ENCODE results near the gene ZNF415. TPM values are rescaled to one million over a fixed set of nuclear protein-coding genes. Genes with fewer than 3 reads are reported as not detected.

ZNF415 gene
- total RNA-seq, result under 1 TPM; 0.33 to 0.46 (median 0.45) TPM

DNA sequence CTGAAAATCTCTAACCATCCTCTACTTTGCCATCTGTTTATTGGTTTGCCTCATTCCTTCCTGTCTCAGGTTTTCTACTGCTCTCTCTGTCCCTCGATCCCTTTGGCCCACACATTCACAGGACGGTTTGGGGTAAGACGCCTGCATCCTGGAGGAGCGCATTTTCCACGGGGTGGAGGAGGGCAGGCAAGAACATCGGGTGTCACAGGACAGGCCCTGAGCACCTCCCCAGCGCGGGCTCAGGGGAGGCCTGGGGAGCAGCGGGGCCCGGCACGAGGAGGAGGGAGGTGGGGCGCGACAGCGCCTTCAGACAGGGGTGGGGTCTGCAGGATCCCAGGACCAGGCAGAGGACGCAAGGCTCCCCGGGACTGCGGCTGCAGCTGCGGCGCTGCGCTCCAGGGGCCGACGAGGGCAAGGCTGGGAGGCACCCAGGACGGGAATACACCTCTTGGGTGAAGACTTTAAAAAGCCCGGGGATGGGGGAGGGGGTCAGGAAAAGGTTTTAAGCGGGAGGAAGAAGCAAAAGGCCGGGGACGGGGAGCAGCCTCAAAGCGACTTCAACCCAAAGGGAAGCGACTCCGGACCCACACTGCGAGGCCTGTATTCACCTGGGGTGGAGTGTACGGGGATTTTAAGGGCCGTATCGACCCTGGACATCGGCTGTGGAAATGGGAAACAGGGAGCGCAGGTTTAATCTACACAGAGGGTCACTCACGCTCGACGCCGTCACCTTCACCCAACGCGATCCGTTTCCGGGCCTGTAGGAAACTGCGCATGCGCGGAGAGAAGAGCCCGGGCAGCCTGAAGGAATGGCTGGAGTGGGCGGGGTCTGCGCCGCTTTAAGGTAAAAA, at the start of gene ZNF415:
ZNF415 (minus strand) TSS at position 770 of the 851 bp plus-strand sequence. CDS start 10,234 bp downstream, outside the sequence.
- peaks cover 44% of the 10 kb centered on the region for H3K9me3 Mint-ChIP-seq
- H3K27me3 Mint-ChIP-seq (ENCODE audit: low read depth), result peaks cover 12% of the 10 kb centered on the region
- peak within 1 kb of the TSS; percentile 58 for H3K4me3 Mint-ChIP-seq
- H3K4me1 Mint-ChIP-seq (ENCODE audit: low read depth), result peaks cover 8% of the 10 kb centered on the region
- peaks cover 7% of the 10 kb centered on the region for H3K36me3 Mint-ChIP-seq (ENCODE audit: insufficient read depth)
- ATAC-seq (no peak), DNase-seq (peak; percentile 17)

DNA sequence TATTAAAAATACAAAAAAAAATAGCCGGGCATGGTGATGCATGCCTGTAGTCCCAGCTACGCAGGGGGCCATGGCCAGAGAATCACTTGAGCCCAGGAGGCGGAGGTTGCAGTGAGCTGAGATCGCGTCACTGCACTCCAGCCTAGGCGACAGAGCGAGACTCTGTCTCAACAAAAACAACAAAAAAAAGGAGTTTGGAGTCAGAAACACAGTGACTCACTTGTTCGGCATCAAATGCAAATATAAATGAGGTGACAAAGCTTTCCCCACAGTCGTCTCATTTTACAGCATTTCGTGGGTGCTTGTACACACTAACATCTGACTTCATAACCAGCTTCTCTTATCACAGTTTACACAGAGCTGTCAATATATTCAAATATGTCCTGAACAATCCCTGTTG, 49.5 kb upstream of the ZNF415 start:
- DNase-seq, result no peak
- ATAC-seq, result no peak
- no peaks in the 10 kb centered on the region for H3K27me3 Mint-ChIP-seq (ENCODE audit: low read depth)
- H3K36me3 Mint-ChIP-seq (ENCODE audit: insufficient read depth), result peaks cover 19% of the 10 kb centered on the region
- peaks cover 2% of the 10 kb centered on the region for H3K4me1 Mint-ChIP-seq (ENCODE audit: low read depth)
- H3K4me3 Mint-ChIP-seq, result no peak overlapping the region
- H3K9me3 Mint-ChIP-seq, result peaks cover 25% of the 10 kb centered on the region

DNA sequence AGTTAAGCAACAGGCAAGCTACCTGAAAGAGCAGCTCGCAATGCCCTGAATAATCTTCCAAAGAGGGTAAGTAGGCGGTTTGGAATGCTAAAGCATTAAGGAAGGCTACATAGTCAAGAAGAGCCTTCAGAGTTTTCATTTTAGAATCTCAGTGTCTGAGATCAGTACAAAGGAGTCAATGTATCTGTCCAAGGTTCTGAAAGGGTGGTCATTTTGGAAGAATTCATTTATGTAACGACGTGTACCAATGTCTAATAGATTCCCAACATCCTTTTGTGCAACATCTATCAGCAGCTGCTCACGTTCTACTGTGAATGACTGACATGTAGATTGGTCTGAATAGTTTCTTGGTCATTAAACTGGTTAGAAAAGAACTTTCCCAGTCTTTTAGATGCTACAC, 45.3 kb upstream of the ZNF415 start:
- Mint-ChIP-seq H3K36me3 (ENCODE audit: insufficient read depth) (peaks cover 31% of the 10 kb centered on the region), H3K4me3 (no peak overlapping the region), H3K9me3 (peaks cover 39% of the 10 kb centered on the region), H3K27me3 (ENCODE audit: low read depth) (peaks cover 2% of the 10 kb centered on the region), H3K4me1 (ENCODE audit: low read depth) (no peaks in the 10 kb centered on the region)
- DNase-seq (no peak), ATAC-seq (no peak)

DNA sequence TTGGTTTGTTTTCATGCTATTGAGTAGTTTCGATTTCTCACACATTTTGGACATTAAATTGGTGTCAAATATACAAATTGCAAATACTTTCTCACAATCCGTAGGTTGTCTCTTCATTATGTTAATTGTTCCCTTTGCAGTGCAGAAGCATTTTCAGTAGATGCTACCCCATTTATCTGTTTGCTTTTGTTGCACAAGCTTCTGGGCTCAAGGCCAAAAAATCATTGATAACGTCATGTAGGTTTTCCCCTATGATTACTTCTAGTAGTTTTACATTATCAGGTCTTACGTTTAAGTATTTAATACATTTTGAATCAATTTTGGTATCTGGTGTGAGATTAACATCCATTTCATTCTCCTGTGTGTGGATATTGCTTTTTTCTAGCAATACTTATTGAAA, 40.2 kb upstream of the ZNF415 start:
- Mint-ChIP-seq H3K9me3 (peaks cover 47% of the 10 kb centered on the region), H3K36me3 (ENCODE audit: insufficient read depth) (peaks cover 15% of the 10 kb centered on the region), H3K4me1 (ENCODE audit: low read depth) (no peaks in the 10 kb centered on the region), H3K27me3 (ENCODE audit: low read depth) (peaks cover 2% of the 10 kb centered on the region), H3K4me3 (no peak overlapping the region)
- DNase-seq (no peak), ATAC-seq (no peak)

DNA sequence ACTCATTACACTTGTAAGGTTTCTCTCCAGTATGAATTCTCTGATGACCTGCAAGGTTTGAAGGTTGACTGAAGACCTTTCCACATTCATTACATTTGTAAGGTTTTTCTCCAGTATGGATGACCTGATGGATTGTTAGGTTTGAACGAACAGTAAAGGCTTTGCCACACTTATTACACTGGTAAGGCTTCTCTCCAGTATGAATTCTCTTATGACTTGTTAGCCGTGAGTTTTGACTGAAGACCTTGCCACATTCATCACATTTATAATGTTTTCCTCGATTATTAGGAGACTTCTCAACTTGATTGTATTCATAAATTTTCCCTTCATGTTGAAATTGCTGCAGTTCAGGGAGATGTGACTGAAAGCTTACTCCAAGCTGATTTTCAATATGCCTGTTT, 33.0 kb upstream of the ZNF415 start:
- no peak for ATAC-seq
- Mint-ChIP-seq H3K4me3 (no peak overlapping the region), H3K4me1 (ENCODE audit: low read depth) (no peaks in the 10 kb centered on the region), H3K27me3 (ENCODE audit: low read depth) (no peaks in the 10 kb centered on the region), H3K36me3 (ENCODE audit: insufficient read depth) (peaks cover 12% of the 10 kb centered on the region), H3K9me3 (peaks cover 53% of the 10 kb centered on the region)
- DNase-seq, result no peak

DNA sequence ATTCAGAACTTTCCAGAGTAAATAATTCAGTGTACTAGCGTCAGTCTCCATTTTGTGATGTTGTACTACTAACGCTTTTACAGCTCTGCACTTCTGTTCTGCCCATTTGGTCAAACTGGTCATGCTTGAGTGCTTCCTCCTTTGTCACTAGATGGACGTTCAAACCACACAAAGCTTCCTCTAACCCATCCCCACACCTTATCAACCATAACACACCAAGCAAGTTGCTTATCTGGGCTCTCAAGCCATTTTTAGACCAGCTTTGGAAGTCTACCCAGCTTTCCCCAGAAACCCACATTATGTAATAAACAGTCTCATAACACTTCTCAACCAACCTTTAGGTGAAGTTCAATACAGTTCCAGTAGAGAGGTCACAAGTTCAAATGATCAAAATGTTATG, 28.4 kb upstream of the ZNF415 start:
- peaks cover 2% of the 10 kb centered on the region for H3K27me3 Mint-ChIP-seq (ENCODE audit: low read depth)
- DNase-seq (no peak), ATAC-seq (no peak)
- peaks cover 13% of the 10 kb centered on the region for H3K4me1 Mint-ChIP-seq (ENCODE audit: low read depth)
- H3K9me3 Mint-ChIP-seq, result peaks cover 49% of the 10 kb centered on the region
- H3K4me3 Mint-ChIP-seq, result no peak overlapping the region
- H3K36me3 Mint-ChIP-seq (ENCODE audit: insufficient read depth), result peaks cover 23% of the 10 kb centered on the region

DNA sequence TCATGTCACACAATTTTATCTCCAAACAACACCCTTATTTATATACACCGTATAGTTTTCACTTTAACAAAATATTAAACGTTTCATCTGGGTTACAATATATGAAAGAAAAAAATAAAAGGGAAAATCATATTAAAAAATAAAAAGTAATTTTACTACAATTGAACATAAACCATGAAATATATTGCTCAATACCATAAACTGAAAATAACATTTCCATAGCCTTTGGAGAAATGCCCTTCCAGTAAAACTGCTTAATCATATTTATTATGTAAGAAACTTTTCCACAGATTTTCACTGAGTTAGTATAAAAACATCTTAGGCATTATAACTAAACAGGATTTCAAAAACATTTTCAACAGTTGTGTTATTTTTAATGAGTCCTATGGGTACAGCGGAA, 27.6 kb upstream of the ZNF415 start:
- no peak overlapping the region for H3K4me3 Mint-ChIP-seq
- H3K27me3 Mint-ChIP-seq (ENCODE audit: low read depth), result peaks cover 2% of the 10 kb centered on the region
- peaks cover 13% of the 10 kb centered on the region for H3K4me1 Mint-ChIP-seq (ENCODE audit: low read depth)
- DNase-seq, result no peak
- H3K36me3 Mint-ChIP-seq (ENCODE audit: insufficient read depth), result peaks cover 16% of the 10 kb centered on the region
- peaks cover 41% of the 10 kb centered on the region for H3K9me3 Mint-ChIP-seq
- no peak for ATAC-seq

DNA sequence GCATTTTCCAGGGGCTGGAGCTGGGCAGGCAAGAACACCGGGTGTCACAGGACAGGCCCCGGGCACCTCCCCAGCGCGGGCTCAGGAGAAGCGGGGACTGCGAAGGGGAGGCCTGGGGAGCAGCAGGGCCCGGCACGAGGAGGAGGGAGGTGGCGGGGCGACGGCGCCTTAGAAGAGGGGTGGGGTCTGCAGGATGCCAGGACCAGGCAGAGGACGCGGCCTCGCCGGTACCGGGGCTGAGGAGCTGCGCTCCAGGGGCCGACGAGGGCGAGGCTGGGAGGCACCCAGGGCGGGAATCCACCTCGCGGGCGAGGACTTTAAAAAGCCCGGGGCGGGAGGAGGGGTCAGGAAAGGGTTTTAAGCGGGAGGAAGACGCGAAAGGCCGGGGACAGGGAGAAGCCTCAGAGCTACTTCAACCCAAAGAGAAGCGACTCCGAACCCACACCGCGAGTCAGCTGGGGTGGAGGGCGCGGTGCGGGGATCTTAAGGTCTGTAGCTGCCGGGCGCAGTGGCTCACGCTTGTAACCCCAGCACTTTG, 25.5 kb upstream of the ZNF415 start:
- Mint-ChIP-seq H3K36me3 (ENCODE audit: insufficient read depth) (peaks cover 30% of the 10 kb centered on the region), H3K4me1 (ENCODE audit: low read depth) (peaks cover 17% of the 10 kb centered on the region), H3K9me3 (peaks cover 39% of the 10 kb centered on the region), H3K4me3 (peak overlapping the region; percentile 83), H3K27me3 (ENCODE audit: low read depth) (peaks cover 2% of the 10 kb centered on the region)
- DNase-seq (peak; percentile 18), ATAC-seq (peak; percentile 32 to 37)

DNA sequence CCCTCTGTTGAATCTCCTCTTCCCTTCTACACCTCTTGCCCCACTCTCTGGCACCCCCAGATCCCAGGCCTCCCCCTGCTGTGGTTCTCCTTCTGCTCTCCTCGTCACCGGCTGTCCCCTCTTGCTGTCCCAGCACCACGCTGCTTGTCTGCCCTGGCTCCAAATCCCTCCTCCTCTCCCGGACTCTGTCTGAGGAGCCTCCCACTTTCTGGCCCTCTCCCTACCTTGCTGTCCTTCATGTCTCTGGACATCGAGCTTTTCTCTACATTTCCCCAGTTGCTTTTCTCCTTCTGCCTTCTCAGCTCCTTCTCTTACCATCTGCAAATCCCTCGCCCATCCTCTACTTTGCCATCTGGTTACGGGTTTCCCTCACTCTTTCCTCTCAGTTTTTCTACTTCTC, 24.9 kb upstream of the ZNF415 start:
- H3K9me3 Mint-ChIP-seq, result peaks cover 43% of the 10 kb centered on the region
- DNase-seq, result no peak
- no peak for ATAC-seq
- H3K27me3 Mint-ChIP-seq (ENCODE audit: low read depth), result peaks cover 2% of the 10 kb centered on the region
- H3K4me1 Mint-ChIP-seq (ENCODE audit: low read depth), result peaks cover 17% of the 10 kb centered on the region
- H3K36me3 Mint-ChIP-seq (ENCODE audit: insufficient read depth), result peaks cover 34% of the 10 kb centered on the region
- peak overlapping the region; percentile 83 for H3K4me3 Mint-ChIP-seq

DNA sequence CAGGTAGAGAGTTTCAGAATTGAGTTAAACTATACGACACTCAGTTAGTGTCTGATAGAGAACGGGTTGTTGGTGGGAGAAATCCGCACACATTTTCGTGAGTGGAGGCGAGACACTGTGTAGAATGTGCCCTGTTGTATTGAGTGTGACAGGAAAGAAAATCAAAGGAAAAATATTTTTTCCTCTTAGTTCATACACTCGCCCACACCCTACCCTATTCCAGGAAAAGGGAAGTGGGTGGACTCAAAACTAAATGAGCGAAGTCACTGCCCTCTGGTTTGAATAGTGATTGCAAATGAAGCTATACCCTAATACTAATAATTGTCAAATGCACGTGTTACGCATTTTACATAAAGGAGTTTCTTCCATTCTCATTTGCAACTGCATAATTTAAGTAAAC, 24.1 kb upstream of the ZNF415 start:
- H3K4me1 Mint-ChIP-seq (ENCODE audit: low read depth), result peaks cover 17% of the 10 kb centered on the region
- H3K9me3 Mint-ChIP-seq, result peaks cover 43% of the 10 kb centered on the region

DNA sequence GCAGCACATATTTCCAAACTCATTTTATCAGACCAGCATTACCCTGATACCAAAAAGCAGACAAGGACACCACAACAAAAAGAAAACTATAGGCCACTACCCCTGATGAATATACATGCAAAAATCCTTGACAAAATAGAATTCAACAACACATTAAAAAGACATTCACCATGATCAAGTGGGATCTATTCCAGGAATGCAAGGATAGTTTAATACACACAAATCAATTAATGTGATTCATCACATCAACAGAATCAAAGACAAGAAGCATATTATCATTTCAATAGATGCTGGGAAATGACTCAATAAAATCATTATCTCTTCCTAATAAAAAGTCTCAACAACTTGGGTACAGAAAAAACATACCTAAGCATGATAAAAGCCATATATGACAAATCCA, 14.9 kb upstream of the ZNF415 start:
- peaks cover 65% of the 10 kb centered on the region for H3K36me3 Mint-ChIP-seq (ENCODE audit: insufficient read depth)
- H3K9me3 Mint-ChIP-seq, result peaks cover 42% of the 10 kb centered on the region
- ATAC-seq, result no peak

More for the DNA sequence above, 24.1 kb upstream of the ZNF415 start:
- no peak for ATAC-seq
- Mint-ChIP-seq H3K36me3 (ENCODE audit: insufficient read depth) (peaks cover 34% of the 10 kb centered on the region), H3K4me3 (peak overlapping the region; percentile 83), H3K27me3 (ENCODE audit: low read depth) (peaks cover 2% of the 10 kb centered on the region)
- DNase-seq, result no peak

DNA sequence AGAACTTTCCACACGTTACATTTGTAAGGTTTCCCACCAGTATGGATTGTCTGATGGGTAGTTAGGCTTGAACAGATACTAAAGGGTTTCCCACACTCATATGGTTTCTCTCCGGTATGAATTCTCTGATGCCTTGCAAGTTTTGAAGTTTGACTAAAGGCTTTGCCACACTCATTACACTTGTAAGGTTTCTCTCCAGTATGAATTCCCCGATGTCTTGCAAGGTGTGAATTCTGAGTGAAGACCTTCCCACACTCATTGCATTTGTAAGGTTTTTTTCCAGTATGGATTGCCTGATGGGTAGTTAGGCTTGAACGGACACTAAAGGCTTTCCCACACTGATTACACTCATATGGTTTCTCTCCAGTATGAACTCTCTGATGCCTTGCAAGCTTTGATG, 7.6 kb upstream of the ZNF415 start:
- DNase-seq (no peak), ATAC-seq (no peak)
- H3K4me1 Mint-ChIP-seq (ENCODE audit: low read depth), result no peaks in the 10 kb centered on the region
- H3K4me3 Mint-ChIP-seq, result no peak overlapping the region
- peaks cover 37% of the 10 kb centered on the region for H3K36me3 Mint-ChIP-seq (ENCODE audit: insufficient read depth)
- H3K27me3 Mint-ChIP-seq (ENCODE audit: low read depth), result no peaks in the 10 kb centered on the region
- H3K9me3 Mint-ChIP-seq, result peaks cover 48% of the 10 kb centered on the region

More for the DNA sequence above, 14.9 kb upstream of the ZNF415 start:
- Mint-ChIP-seq H3K4me1 (ENCODE audit: low read depth) (no peaks in the 10 kb centered on the region), H3K4me3 (no peak overlapping the region), H3K27me3 (ENCODE audit: low read depth) (no peaks in the 10 kb centered on the region)
- DNase-seq, result no peak

DNA sequence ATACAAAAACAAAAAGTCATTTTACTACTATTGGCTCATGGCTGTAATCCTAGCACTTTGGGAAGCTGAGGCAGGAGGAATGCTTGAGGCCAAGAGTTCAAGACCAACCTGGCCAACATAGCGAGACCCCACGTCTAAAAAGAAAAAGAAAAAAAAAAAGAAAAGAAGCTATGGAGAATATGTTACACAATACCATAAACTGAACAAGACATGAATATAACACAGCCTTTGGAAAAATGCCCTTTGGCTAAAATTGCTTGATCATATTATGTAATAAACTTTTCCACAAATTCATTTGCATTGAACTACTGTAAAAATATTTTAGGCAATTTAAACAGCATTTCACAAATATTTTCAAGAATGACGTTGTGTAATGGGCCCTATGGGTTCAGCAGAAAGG, 3.7 kb upstream of the ZNF415 start:
- Mint-ChIP-seq H3K27me3 (ENCODE audit: low read depth) (peaks cover 7% of the 10 kb centered on the region), H3K36me3 (ENCODE audit: insufficient read depth) (peaks cover 9% of the 10 kb centered on the region), H3K9me3 (peaks cover 41% of the 10 kb centered on the region), H3K4me3 (no peak overlapping the region), H3K4me1 (ENCODE audit: low read depth) (peaks cover 7% of the 10 kb centered on the region)
- DNase-seq, result no peak
- ATAC-seq, result no peak

DNA sequence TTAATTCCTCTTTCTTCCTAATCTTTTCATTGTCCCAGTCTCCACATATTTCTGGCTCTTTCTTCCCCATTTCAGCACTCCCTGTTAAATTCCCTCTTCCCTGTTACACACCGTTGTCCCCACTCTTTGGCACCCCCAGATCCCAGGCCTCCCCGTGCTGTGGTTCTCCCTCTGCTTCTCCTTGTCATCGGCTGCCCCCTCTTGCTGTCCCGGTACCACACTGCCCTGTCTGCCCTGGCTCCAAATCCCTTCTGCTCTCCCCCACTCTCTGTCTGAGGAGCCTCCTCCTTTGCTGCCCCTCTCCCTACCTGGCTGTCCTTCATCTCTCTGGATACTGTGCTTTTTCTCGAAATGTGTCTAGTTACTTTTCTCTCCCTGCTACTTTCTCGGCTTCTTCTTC, 983 bp downstream of the ZNF415 start:
- Mint-ChIP-seq H3K36me3 (ENCODE audit: insufficient read depth) (peaks cover 7% of the 10 kb centered on the region), H3K4me3 (peak overlapping the region; percentile 58), H3K27me3 (ENCODE audit: low read depth) (peaks cover 14% of the 10 kb centered on the region), H3K4me1 (ENCODE audit: low read depth) (peaks cover 8% of the 10 kb centered on the region), H3K9me3 (peaks cover 44% of the 10 kb centered on the region)
- ATAC-seq, result no peak
- no peak for DNase-seq

DNA sequence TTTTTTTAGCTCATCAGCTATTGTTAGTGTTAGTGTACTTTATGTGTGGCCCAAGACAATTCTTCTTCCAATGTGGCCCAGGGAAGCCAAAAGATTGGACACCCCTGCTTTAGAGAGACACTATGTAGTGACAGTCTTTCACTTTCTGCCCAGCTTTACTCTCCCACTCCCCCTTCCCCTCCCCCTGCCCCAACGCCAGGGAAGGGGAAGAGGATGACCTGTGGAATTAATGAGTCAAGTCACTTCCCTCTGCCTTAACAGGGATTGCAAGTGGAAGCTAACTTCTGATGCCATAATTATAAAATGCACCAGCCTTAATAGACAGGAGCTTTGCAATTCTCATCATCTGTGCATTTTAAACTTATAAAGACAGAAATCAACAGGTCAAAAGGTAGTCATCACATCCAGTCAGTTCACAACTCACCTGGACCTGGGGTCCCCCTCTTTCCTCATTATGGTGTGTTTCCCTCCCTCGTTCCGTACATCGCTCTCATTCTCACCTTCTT, 1.6 kb downstream of the ZNF415 start:
- peaks cover 14% of the 10 kb centered on the region for H3K27me3 Mint-ChIP-seq (ENCODE audit: low read depth)
- no peak for DNase-seq
- peaks cover 8% of the 10 kb centered on the region for H3K4me1 Mint-ChIP-seq (ENCODE audit: low read depth)
- ATAC-seq, result no peak
- no peak overlapping the region for H3K4me3 Mint-ChIP-seq
- H3K36me3 Mint-ChIP-seq (ENCODE audit: insufficient read depth), result peaks cover 5% of the 10 kb centered on the region
- H3K9me3 Mint-ChIP-seq, result peaks cover 40% of the 10 kb centered on the region

Data from activated T-cell treated with anti-CD3 and anti-CD28 coated beads, Interleukin-2, amount 50 U/mL, for 4 hours (primary cell).